ENCODE measurements around the gene LMAN1L.

DNA sequence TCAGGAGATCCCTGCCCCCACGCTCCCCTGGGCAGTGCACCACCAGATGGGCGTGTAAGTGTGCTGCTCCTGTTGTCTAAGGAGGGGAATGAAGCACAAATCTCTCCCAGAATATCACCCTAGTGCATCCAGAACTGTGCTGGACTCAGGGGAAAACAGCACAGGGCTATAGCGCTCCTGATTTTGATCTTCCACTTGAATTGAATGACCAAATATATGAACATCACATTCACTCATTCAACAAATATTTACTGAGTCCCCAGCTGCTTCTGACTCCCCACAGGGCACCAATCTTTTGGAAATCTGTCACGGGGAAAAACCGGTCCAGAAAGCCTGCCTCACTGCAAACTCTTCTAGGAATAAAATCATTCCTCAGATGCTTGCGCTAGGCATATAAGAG is 16.2 kb downstream of the LMAN1L start:
- TF ChIP-seq POLR2AphosphoS5 (IDR thresholded peaks at IDR 0.05; ENCODE audit: low read depth, low read length) (no peak), TAF1 (IDR thresholded peaks at IDR 0.05; ENCODE audit: borderline replicate concordance, insufficient read depth, low read length) (no peak), SIN3A (IDR thresholded peaks at IDR 0.05; ENCODE audit: borderline replicate concordance, insufficient read depth, low read length) (no peak), FOXP2 (optimal IDR thresholded peaks at IDR 0.05; ENCODE audit: borderline replicate concordance, extremely low read depth, extremely low read length, insufficient read depth) (no peak)
- TF ChIP-seq, protein P1, sequence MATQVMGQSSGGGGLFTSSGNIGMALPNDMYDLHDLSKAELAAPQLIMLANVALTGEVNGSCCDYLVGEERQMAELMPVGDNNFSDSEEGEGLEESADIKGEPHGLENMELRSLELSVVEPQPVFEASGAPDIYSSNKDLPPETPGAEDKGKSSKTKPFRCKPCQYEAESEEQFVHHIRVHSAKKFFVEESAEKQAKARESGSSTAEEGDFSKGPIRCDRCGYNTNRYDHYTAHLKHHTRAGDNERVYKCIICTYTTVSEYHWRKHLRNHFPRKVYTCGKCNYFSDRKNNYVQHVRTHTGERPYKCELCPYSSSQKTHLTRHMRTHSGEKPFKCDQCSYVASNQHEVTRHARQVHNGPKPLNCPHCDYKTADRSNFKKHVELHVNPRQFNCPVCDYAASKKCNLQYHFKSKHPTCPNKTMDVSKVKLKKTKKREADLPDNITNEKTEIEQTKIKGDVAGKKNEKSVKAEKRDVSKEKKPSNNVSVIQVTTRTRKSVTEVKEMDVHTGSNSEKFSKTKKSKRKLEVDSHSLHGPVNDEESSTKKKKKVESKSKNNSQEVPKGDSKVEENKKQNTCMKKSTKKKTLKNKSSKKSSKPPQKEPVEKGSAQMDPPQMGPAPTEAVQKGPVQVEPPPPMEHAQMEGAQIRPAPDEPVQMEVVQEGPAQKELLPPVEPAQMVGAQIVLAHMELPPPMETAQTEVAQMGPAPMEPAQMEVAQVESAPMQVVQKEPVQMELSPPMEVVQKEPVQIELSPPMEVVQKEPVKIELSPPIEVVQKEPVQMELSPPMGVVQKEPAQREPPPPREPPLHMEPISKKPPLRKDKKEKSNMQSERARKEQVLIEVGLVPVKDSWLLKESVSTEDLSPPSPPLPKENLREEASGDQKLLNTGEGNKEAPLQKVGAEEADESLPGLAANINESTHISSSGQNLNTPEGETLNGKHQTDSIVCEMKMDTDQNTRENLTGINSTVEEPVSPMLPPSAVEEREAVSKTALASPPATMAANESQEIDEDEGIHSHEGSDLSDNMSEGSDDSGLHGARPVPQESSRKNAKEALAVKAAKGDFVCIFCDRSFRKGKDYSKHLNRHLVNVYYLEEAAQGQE (IDR thresholded peaks at IDR 0.05; ENCODE audit: insufficient read depth in 1 of 2, low read depth in 2 of 2, low read length in 2 of 2): no peak
